SK-N-MC (cell line): ENCODE data around the gene UAP1L1.

ENCODE experiments used
- EZH2 ChIP-seq: fragments of 200-600 bp; sonication (generic); IDR thresholded peaks from one replicate; pipeline ENCODE4 v1.6.1; 2017; ENCODE audit warnings: antibody characterized with exemption
- POLR2AphosphoS5 ChIP-seq: IDR thresholded peaks from 2 replicates; pipeline ENCODE4 v1.6.1; 2012; ENCODE audit warnings: mild to moderate bottlenecking, low read depth, low read length, borderline replicate concordance

- TF ChIP-seq POLR2AphosphoS5 (no peak), EZH2 (no peak)
Measured at GRCh38 chr9:137096785-137097546, 19.6 kb downstream of the UAP1L1 start.
